ENCODE data around the gene NAA60.

GRCh38 chr16:3514621-3515020, 71.1 kb downstream of the NAA60 start:
- TF ChIP-seq POLR2AphosphoS5 (IDR thresholded peaks at IDR 0.05; ENCODE audit: low read depth, low read length) = no peak
- no peak for TF ChIP-seq RAD21 (IDR thresholded peaks at IDR 0.05; ENCODE audit: low read length)
- no peak for TF ChIP-seq SIN3A (IDR thresholded peaks at IDR 0.05; ENCODE audit: borderline replicate concordance, low read depth, low read length)
- no peak for TF ChIP-seq FOSL2 (IDR thresholded peaks at IDR 0.05; ENCODE audit: borderline replicate concordance, low read depth)
- TF ChIP-seq, protein P1, sequence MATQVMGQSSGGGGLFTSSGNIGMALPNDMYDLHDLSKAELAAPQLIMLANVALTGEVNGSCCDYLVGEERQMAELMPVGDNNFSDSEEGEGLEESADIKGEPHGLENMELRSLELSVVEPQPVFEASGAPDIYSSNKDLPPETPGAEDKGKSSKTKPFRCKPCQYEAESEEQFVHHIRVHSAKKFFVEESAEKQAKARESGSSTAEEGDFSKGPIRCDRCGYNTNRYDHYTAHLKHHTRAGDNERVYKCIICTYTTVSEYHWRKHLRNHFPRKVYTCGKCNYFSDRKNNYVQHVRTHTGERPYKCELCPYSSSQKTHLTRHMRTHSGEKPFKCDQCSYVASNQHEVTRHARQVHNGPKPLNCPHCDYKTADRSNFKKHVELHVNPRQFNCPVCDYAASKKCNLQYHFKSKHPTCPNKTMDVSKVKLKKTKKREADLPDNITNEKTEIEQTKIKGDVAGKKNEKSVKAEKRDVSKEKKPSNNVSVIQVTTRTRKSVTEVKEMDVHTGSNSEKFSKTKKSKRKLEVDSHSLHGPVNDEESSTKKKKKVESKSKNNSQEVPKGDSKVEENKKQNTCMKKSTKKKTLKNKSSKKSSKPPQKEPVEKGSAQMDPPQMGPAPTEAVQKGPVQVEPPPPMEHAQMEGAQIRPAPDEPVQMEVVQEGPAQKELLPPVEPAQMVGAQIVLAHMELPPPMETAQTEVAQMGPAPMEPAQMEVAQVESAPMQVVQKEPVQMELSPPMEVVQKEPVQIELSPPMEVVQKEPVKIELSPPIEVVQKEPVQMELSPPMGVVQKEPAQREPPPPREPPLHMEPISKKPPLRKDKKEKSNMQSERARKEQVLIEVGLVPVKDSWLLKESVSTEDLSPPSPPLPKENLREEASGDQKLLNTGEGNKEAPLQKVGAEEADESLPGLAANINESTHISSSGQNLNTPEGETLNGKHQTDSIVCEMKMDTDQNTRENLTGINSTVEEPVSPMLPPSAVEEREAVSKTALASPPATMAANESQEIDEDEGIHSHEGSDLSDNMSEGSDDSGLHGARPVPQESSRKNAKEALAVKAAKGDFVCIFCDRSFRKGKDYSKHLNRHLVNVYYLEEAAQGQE (IDR thresholded peaks at IDR 0.05; ENCODE audit: low read depth, low read length) = no peak
- TF ChIP-seq, protein P2, sequence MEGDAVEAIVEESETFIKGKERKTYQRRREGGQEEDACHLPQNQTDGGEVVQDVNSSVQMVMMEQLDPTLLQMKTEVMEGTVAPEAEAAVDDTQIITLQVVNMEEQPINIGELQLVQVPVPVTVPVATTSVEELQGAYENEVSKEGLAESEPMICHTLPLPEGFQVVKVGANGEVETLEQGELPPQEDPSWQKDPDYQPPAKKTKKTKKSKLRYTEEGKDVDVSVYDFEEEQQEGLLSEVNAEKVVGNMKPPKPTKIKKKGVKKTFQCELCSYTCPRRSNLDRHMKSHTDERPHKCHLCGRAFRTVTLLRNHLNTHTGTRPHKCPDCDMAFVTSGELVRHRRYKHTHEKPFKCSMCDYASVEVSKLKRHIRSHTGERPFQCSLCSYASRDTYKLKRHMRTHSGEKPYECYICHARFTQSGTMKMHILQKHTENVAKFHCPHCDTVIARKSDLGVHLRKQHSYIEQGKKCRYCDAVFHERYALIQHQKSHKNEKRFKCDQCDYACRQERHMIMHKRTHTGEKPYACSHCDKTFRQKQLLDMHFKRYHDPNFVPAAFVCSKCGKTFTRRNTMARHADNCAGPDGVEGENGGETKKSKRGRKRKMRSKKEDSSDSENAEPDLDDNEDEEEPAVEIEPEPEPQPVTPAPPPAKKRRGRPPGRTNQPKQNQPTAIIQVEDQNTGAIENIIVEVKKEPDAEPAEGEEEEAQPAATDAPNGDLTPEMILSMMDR (IDR thresholded peaks at IDR 0.05) = no peak
- TF ChIP-seq, protein P3, sequence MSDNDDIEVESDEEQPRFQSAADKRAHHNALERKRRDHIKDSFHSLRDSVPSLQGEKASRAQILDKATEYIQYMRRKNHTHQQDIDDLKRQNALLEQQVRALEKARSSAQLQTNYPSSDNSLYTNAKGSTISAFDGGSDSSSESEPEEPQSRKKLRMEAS (IDR thresholded peaks at IDR 0.05; ENCODE audit: low read depth) = no peak
